ENCODE data around the gene PARD6B. TPM values are rescaled to one million over a fixed set of nuclear protein-coding genes. Genes with fewer than 3 reads are reported as not detected.
A peak's percentile ranks its signal among the peaks of the same experiment; 100 is the strongest.

Gene PARD6B
- total RNA-seq, 1 donor from 2014 or later, result 43.2 TPM

- Histone ChIP-seq H3K4me1 (no peaks in the 10 kb centered on the region), H3K27me3 (no peaks in the 10 kb centered on the region), H3K36me3 (no peaks in the 10 kb centered on the region), H3K27ac (no peak overlapping the region), H3K4me3 (no peak overlapping the region), H3K9me3 (no peaks in the 10 kb centered on the region)
- TF ChIP-seq, protein P1, sequence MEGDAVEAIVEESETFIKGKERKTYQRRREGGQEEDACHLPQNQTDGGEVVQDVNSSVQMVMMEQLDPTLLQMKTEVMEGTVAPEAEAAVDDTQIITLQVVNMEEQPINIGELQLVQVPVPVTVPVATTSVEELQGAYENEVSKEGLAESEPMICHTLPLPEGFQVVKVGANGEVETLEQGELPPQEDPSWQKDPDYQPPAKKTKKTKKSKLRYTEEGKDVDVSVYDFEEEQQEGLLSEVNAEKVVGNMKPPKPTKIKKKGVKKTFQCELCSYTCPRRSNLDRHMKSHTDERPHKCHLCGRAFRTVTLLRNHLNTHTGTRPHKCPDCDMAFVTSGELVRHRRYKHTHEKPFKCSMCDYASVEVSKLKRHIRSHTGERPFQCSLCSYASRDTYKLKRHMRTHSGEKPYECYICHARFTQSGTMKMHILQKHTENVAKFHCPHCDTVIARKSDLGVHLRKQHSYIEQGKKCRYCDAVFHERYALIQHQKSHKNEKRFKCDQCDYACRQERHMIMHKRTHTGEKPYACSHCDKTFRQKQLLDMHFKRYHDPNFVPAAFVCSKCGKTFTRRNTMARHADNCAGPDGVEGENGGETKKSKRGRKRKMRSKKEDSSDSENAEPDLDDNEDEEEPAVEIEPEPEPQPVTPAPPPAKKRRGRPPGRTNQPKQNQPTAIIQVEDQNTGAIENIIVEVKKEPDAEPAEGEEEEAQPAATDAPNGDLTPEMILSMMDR (IDR thresholded peaks at IDR 0.05), result no peak
- DNase-seq (no peak), ATAC-seq (no peak)
- intact Hi-C loops (cut with DNase I), result no loop called here
These were observed 7.2 kb upstream of the PARD6B start for GRCh38 chr20:50724112-50724725.

- TF ChIP-seq, protein P1 (IDR thresholded peaks at IDR 0.05), result no peak
- Histone ChIP-seq H3K9me3 (no peaks in the 10 kb centered on the region), H3K36me3 (no peaks in the 10 kb centered on the region), H3K27me3 (no peaks in the 10 kb centered on the region), H3K4me3 (no peak overlapping the region), H3K4me1 (peaks cover 8% of the 10 kb centered on the region), H3K27ac (no peak overlapping the region)
- intact Hi-C loops (cut with DNase I), result no loop called here
- ATAC-seq (peak; percentile 75), DNase-seq (peak; percentile 72)
These were observed 6.3 kb upstream of the PARD6B start for GRCh38 chr20:50724851-50725723.

DNA sequence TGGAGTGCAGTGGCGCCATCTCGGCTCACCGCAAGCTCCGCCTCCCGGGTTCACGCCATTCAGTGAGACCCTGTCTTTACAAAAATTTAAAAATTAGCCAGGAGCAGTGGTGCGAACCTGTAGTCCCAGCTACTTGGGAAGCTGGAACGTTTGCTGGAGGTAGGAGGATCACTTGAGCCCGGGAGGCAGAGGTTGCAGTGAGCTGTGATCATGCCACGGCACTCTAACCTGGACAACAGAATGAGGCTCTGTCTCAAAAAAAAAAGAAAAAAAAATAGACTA is 5.7 kb upstream of the PARD6B start:
- no peak for DNase-seq
- intact Hi-C loops (cut with DNase I), result no loop called here
- TF ChIP-seq, protein P1 (IDR thresholded peaks at IDR 0.05), result no peak
- Histone ChIP-seq H3K4me1 (peaks cover 14% of the 10 kb centered on the region), H3K36me3 (no peaks in the 10 kb centered on the region), H3K27ac (no peak overlapping the region), H3K9me3 (no peaks in the 10 kb centered on the region), H3K4me3 (no peak overlapping the region), H3K27me3 (no peaks in the 10 kb centered on the region)
- ATAC-seq, result no peak

GRCh38 chr20:50726955-50727791 is 4.2 kb upstream of the PARD6B start:
- no peak for DNase-seq
- no peak for ATAC-seq
- Histone ChIP-seq H3K36me3 (no peaks in the 10 kb centered on the region), H3K4me3 (no peak overlapping the region), H3K4me1 (peaks cover 17% of the 10 kb centered on the region), H3K27ac (peak overlapping the region; percentile 53), H3K27me3 (no peaks in the 10 kb centered on the region), H3K9me3 (no peaks in the 10 kb centered on the region)
- intact Hi-C loops (cut with DNase I), result no loop called here
- TF ChIP-seq, protein P1 (IDR thresholded peaks at IDR 0.05), result no peak

DNA sequence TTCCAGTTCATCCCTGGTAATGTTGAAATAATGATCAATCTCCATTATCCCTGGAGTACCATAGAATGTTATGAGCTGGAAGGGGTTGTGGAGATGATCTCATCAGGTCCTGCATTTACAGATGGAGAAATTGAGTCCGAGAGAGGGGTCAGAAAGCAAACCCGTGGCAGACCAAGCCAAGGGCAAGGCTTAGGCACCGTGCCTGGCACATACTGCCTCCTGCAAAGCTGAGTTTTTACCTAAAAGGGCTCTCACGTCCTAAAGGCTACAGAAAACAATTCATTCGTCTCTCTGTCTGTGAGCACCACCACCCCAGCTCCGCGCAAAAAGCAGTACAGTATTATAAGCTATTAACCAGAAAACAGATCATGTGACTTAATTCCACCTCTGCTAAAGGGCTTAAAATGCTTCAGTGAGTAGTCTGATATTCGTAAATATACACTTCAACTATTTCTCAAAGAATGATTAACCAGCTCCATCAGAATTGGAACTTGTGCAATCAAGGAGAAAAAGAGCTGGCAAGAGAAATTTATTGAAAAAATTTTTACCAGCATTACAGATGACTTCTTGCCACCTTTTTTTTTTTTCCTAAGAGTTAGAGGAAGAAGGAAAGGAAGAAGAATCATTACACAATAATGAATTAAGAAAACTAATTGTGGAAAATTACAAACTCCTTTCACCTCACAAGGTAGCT is 3.4 kb upstream of the PARD6B start:
- Histone ChIP-seq H3K4me3 (no peak overlapping the region), H3K27ac (peak overlapping the region; percentile 66), H3K4me1 (peaks cover 21% of the 10 kb centered on the region), H3K36me3 (no peaks in the 10 kb centered on the region), H3K9me3 (no peaks in the 10 kb centered on the region), H3K27me3 (no peaks in the 10 kb centered on the region)
- intact Hi-C loops (cut with DNase I), result no loop called here
- DNase-seq (no peak), ATAC-seq (no peak)
- TF ChIP-seq, protein P1 (IDR thresholded peaks at IDR 0.05), result no peak
